ENCODE results near the gene AHRR. TPM values are rescaled to one million over a fixed set of nuclear protein-coding genes. Genes with fewer than 3 reads are reported as not detected.
"Not testable (repeated sequence)": the region's sequence is repeated elsewhere in the genome, so short reads cannot be mapped to it uniquely, and the experiment has no call there.

Gene AHRR
- total and polyA plus RNA-seq, 10 of the 15 experiments (the other 5 are each of a cell fraction or from before 2014, with no cell fraction given), result 0.90 to 35.2 (median 19.2) TPM

- TF ChIP-seq REST (IDR thresholded peaks at IDR 0.05; ENCODE audit: low read depth, low read length), result no peak
- TF ChIP-seq NFYB (IDR thresholded peaks at IDR 0.05; ENCODE audit: insufficient read depth, low read depth, low read length), result no peak
- no peak for TF ChIP-seq RELB (IDR thresholded peaks at IDR 0.05; ENCODE audit: low read depth)
These were observed 35.4 kb upstream of the AHRR start (continued) for GRCh38 chr5:285991-286557.

GRCh38 chr5:290200-290599 is 31.3 kb upstream of the AHRR start:
- WGBS (ENCODE audit: insufficient coverage, insufficient replicate concordance, low lambda C conversion rate, missing lambda C conversion rate), result 98% methylated on average over 13 of the region's 13 CpGs

DNA sequence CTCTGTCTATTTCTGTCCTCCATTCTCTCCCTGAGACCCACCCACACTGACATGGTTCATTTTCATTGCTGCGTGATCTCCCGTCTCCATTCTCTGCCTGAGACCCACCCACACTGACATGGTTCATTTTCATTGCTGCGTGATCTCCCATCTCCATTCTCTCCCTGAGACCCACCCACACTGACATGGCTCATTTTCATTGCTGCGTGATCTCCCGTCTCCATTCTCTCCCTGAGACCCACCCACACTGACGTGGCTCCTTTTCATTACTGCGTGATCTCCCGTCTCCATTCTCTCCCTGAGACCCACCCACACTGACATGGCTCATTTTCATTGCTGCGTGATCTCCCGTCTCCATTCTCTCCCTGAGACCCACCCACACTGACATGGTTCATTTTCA is 30.2 kb upstream of the AHRR start:
- FAIRE-seq; intact Hi-C loops (cut with micrococcal nuclease; ENCODE audit: unreplicated experiment); BruUV-seq (replicated peaks): not testable (repeated sequence)

More at GRCh38 chr5:290200-290599, 31.3 kb upstream of the AHRR start:
- H3K36me3 ChIP-seq (ENCODE audit: control insufficient read depth in 2 of 2, insufficient read depth in 2 of 2, low read length in 1 of 2); POLR2A ChIA-PET; RAD21 ChIA-PET (ENCODE audit: unreplicated experiment); SMC1A ChIA-PET (ENCODE audit: uncharacterized antibody, unreplicated experiment); H2AFZ ChIP-seq (ENCODE audit: control insufficient read depth, low read depth, low read length); H3K79me2 ChIP-seq (ENCODE audit: control insufficient read depth, insufficient read depth, low read length); CTCF ChIA-PET; H3K4me3 ChIP-seq; BruUV-seq (replicated peaks); FAIRE-seq; H3K27me3 ChIP-seq (replicated peaks in 1 of 2; ENCODE audit: control insufficient read depth in 2 of 2, insufficient read depth in 2 of 2, low read length in 1 of 2); intact Hi-C loops (cut with micrococcal nuclease; ENCODE audit: unreplicated experiment); DNase-seq (ENCODE audit: low read depth, low spot score); H4K20me1 ChIP-seq (ENCODE audit: control insufficient read depth, insufficient read depth); ATAC-seq; H3K9me3 ChIP-seq (replicated peaks; ENCODE audit: control insufficient read depth, insufficient read depth, low read length); H3K9ac ChIP-seq (ENCODE audit: control insufficient read depth, insufficient read depth, low read length); H3K4me2 ChIP-seq (ENCODE audit: control insufficient read depth, insufficient read depth); H3K27ac ChIP-seq (ENCODE audit: control insufficient read depth, insufficient read depth); H3K4me1 ChIP-seq (ENCODE audit: control insufficient read depth, insufficient read depth, low read length); in situ Hi-C loops (cut with MboI): not testable (repeated sequence)

More for the DNA sequence above, 30.2 kb upstream of the AHRR start:
- SMC1A ChIA-PET (ENCODE audit: uncharacterized antibody, unreplicated experiment); ATAC-seq; H2AFZ ChIP-seq (ENCODE audit: control insufficient read depth, low read depth, low read length); RAD21 ChIA-PET (ENCODE audit: unreplicated experiment); H3K9ac ChIP-seq (ENCODE audit: control insufficient read depth, insufficient read depth, low read length); H3K4me3 ChIP-seq; H3K27me3 ChIP-seq (replicated peaks in 1 of 2; ENCODE audit: control insufficient read depth in 2 of 2, insufficient read depth in 2 of 2, low read length in 1 of 2); H3K79me2 ChIP-seq (ENCODE audit: control insufficient read depth, insufficient read depth, low read length); H4K20me1 ChIP-seq (ENCODE audit: control insufficient read depth, insufficient read depth); DNase-seq (ENCODE audit: low read depth, low spot score); H3K27ac ChIP-seq (ENCODE audit: control insufficient read depth, insufficient read depth); POLR2A ChIA-PET; H3K4me2 ChIP-seq (ENCODE audit: control insufficient read depth, insufficient read depth); CTCF ChIA-PET; in situ Hi-C loops (cut with MboI); H3K9me3 ChIP-seq (replicated peaks; ENCODE audit: control insufficient read depth, insufficient read depth, low read length); H3K36me3 ChIP-seq (ENCODE audit: control insufficient read depth in 2 of 2, insufficient read depth in 2 of 2, low read length in 1 of 2); H3K4me1 ChIP-seq (ENCODE audit: control insufficient read depth, insufficient read depth, low read length): not testable (repeated sequence)
- 87% methylated on average over 10 of the region's 10 CpGs for WGBS (ENCODE audit: insufficient coverage, insufficient replicate concordance, low lambda C conversion rate, missing lambda C conversion rate)

Measured in GM12878 (cell line).